Mammary epithelial cell (primary cell): ENCODE data around the gene KCTD15.

Experiments used
- CTCF ChIP-seq, 2 donors: IDR thresholded peaks in 1 of 2; conservative IDR thresholded peaks in 1 of 2; 2 replicates each; pipeline ENCODE4 v1.5.1; 2011 to 2012; ENCODE audit warnings: inconsistent platforms in 2 of 2, low read length in 2 of 2, mild to moderate bottlenecking in 2 of 2, control low read depth in 1 of 2, low read depth in 1 of 2; ENCODE audit not compliant: insufficient read depth in 1 of 2; ENCODE audit errors: extremely low read depth in 1 of 2
- EZH2 ChIP-seq: IDR thresholded peaks from 2 replicates; pipeline ENCODE4 v1.6.1; 2012; ENCODE audit warnings: low read length, inconsistent platforms, borderline replicate concordance

- no peak for TF ChIP-seq CTCF (conservative IDR thresholded peaks at IDR 0.05 in 1 of 2, IDR thresholded peaks at IDR 0.05 in 1 of 2; ENCODE audit: extremely low read depth in 1 of 2, insufficient read depth in 1 of 2, low read depth in 1 of 2, low read length in 2 of 2)
- TF ChIP-seq EZH2, result no peak
Measured at GRCh38 chr19:33780251-33780650, 16.4 kb upstream of the KCTD15 start.
